Testis (tissue), 3 donors: ENCODE data around the gene PRDM12. TPM values are rescaled to one million over a fixed set of nuclear protein-coding genes. Genes with fewer than 3 reads are reported as not detected.
A peak's percentile ranks its signal among the peaks of the same experiment; 100 is the strongest.

ENCODE experiments used
- DNase-seq: peaks from one replicate; pipeline ENCODE4 v3.0.0-alpha.2; 2019
- H3K27ac ChIP-seq, 2 donors: fragments of 200-600 bp; sonication (generic); one replicate each; pipeline ENCODE4 v1.5.1; 2019
- H3K27me3 ChIP-seq: fragments of 200-600 bp; sonication (generic); one replicate; pipeline ENCODE4 v1.5.1; 2019
- H3K36me3 ChIP-seq: fragments of 200-600 bp; sonication (generic); one replicate; pipeline ENCODE4 v1.5.1; 2017; ENCODE audit warnings: low read depth; ENCODE audit errors: missing control alignments
- H3K4me1 ChIP-seq: fragments of 200-600 bp; sonication (generic); one replicate; pipeline ENCODE4 v1.5.1; 2019
- H3K4me3 ChIP-seq, 2 donors: fragments of 200-600 bp; sonication (generic); one replicate each; pipeline ENCODE4 v1.5.1; 2017 to 2019
- H3K9me3 ChIP-seq: fragments of 200-600 bp; sonication (generic); one replicate; pipeline ENCODE4 v1.5.1; 2017
- CTCF ChIP-seq, 3 experiments: fragments of 450-650 bp in 2 of 3; fragments of 200-600 bp in 1 of 3; sonication (generic) in 1 of 3; IDR thresholded peaks; one replicate each; pipeline ENCODE4 v1.5.1; 2016 to 2019; ENCODE audit warnings: antibody characterized with exemption in 3 of 3, mild to moderate bottlenecking in 2 of 3, moderate library complexity in 1 of 3
- POLR2A ChIP-seq: fragments of 450-650 bp; IDR thresholded peaks from one replicate; pipeline ENCODE4 v1.6.1; 2017; ENCODE audit warnings: antibody characterized with exemption, mild to moderate bottlenecking, moderate library complexity
- WGBS, 2 donors: methylation state at CpG; one replicate each; pipeline ENCODE4 v1.1.5; 2018; 5-methylcytosine and 5-hydroxymethylcytosine counted together
- intact Hi-C: fragments of 100-400 bp; cut with DNase I; formaldehyde crosslinking; loops from one replicate; pipeline ENCODE4 v1.15.1; 2023; ENCODE audit warnings: low total_unique reads
- polyA plus RNA-seq: library from polyadenylated mRNA; stranded (reverse); fragments of 350-450 nt; fragmentation: Illumina TruSeq; extraction: RNeasy Lipid Tissue Mini Kit (QIAGEN cat#74804); gene quantifications from one replicate; pipeline ENCODE4 v1.2.3, GENCODE V29; 2014; ENCODE audit warnings: low read depth, low replicate concordance; ENCODE audit not compliant: insufficient read depth
- total RNA-seq, 2 donors: library from RNA; depleted of rRNA; stranded (reverse); fragments of >200 nt; gene quantifications; one replicate each; pipeline ENCODE4 v1.2.3, GENCODE V29; 2016

The PRDM12 gene
- total and polyA plus RNA-seq, 3 donors from 2014 or later = 0.32 to 0.71 (median 0.68) TPM

DNA sequence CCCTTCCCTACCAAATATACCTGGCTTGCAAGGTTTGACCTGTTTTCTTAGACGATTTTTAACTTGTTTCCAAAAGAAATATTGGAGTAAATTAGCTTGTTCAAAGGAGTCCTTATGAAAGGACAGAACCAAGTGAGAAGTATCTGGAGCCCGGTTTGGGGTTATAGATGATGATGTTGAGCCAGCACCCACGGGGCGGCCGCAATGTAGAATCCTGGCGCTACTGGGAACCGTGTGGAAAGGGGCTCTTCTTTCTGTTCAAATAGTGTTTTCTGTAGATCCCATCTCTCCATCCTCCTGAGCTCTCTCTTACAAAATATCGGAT is 28.7 kb downstream of the PRDM12 start:
- TF ChIP-seq POLR2A (no peak), CTCF (IDR thresholded peaks at IDR 0.05) (no peak)
- no peak for DNase-seq
- Histone ChIP-seq H3K36me3 (no peaks in the 10 kb centered on the region), H3K4me3 (peak overlapping the region; percentile 66 to 68), H3K27me3 (no peaks in the 10 kb centered on the region), H3K9me3 (no peaks in the 10 kb centered on the region), H3K4me1 (peaks cover 23% of the 10 kb centered on the region), H3K27ac (peak overlapping the region in 1 of 2 donors; percentile 59)
- intact Hi-C loops = no loop called here
- 2 to 4% methylated on average over 8 of the region's 8 CpGs for WGBS, 2 donors

- WGBS, 2 donors = 0% methylated on average over 29 to 39 of the region's 40 CpGs
- Histone ChIP-seq H3K4me3 (peak within 1 kb of the TSS; percentile 66 to 68), H3K36me3 (no peaks in the 10 kb centered on the region), H3K27ac (peak within 1 kb of the TSS in 1 of 2 donors; percentile 59), H3K27me3 (no peaks in the 10 kb centered on the region), H3K4me1 (peaks cover 23% of the 10 kb centered on the region), H3K9me3 (no peaks in the 10 kb centered on the region)
- TF ChIP-seq POLR2A (no peak), CTCF (IDR thresholded peaks at IDR 0.05) (no peak)
- DNase-seq = peak; percentile 99
- intact Hi-C loops = no loop called here
Measured at GRCh38 chr9:130693426-130694191, 29.2 kb downstream of the PRDM12 start, which contains the start of gene EXOSC2. Gene EXOSC2 (plus strand): TSS chr9:130693780. CDS start chr9:130693792, 12 bp downstream.

DNA sequence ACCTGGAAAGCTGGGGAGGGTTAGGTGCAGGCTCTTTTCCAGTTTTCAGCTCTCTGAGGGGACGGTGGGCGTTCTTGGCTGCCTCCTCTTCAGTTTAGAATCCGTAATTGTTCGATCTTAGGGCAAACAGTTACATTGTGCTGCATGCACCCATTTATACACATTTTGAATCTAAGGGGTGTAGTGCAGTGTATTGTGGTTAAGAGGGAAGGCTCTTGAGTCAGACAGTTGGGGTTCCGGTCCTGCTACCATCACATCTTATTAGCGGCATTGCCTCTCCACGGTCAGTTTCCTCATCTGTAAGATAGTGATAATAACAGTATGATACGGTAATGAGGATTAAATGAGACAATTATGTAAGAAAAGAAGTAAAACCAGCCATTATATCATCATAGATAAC is 29.8 kb downstream of the PRDM12 start:
- TF ChIP-seq POLR2A (no peak), CTCF (IDR thresholded peaks at IDR 0.05) (no peak)
- no peak for DNase-seq
- H3K36me3 ChIP-seq = no peaks in the 10 kb centered on the region
- H3K4me1 ChIP-seq = peaks cover 23% of the 10 kb centered on the region
- no peak overlapping the region for H3K27ac ChIP-seq
- intact Hi-C loops = no loop called here
- H3K27me3 ChIP-seq = no peaks in the 10 kb centered on the region
- H3K4me3 ChIP-seq = peak overlapping the region; percentile 66 to 68
- WGBS, 2 donors = 1% methylated on average over 8 of the region's 8 CpGs
- H3K9me3 ChIP-seq = no peaks in the 10 kb centered on the region

- Histone ChIP-seq H3K36me3 (no peaks in the 10 kb centered on the region), H3K4me3 (no peak overlapping the region), H3K4me1 (peaks cover 25% of the 10 kb centered on the region), H3K9me3 (no peaks in the 10 kb centered on the region), H3K27ac (no peak overlapping the region), H3K27me3 (no peaks in the 10 kb centered on the region)
- no peak for TF ChIP-seq CTCF (IDR thresholded peaks at IDR 0.05)
- TF ChIP-seq POLR2A = no peak
- intact Hi-C loops = no loop called here
- DNase-seq = no peak
- 89 to 96% methylated on average over 4 of the region's 4 CpGs for WGBS, 2 donors
Measured at GRCh38 chr9:130696139-130696650, 31.8 kb downstream of the PRDM12 start.

GRCh38 chr9:130696996-130697395 is 32.6 kb downstream of the PRDM12 start:
- Histone ChIP-seq H3K27ac (no peak overlapping the region), H3K4me3 (no peak overlapping the region), H3K9me3 (no peaks in the 10 kb centered on the region), H3K36me3 (no peaks in the 10 kb centered on the region), H3K27me3 (no peaks in the 10 kb centered on the region), H3K4me1 (peaks cover 30% of the 10 kb centered on the region)
- no peak for DNase-seq
- WGBS, 2 donors = 83 to 91% methylated on average over 8 of the region's 8 CpGs
- TF ChIP-seq CTCF (IDR thresholded peaks at IDR 0.05) = no peak
- TF ChIP-seq POLR2A = no peak
- intact Hi-C loops = no loop called here
